A375 (cell line): ENCODE data around the gene CCAR1. TPM values are rescaled to one million over a fixed set of nuclear protein-coding genes. Genes with fewer than 3 reads are reported as not detected.

ENCODE experiments used
- small RNA-seq: library from RNA; depleted of rRNA; stranded (forward); fragments of <200 nt; gene quantifications from one replicate; pipeline ENCODE3, GENCODE V24; 2014
- total RNA-seq: library from RNA; depleted of rRNA; stranded (reverse); fragments of >200 nt; shearing (Covaris generic); gene quantifications from 2 replicates; pipeline ENCODE4 v1.2.3, GENCODE V29; 2014; rRNA removed

The CCAR1 gene
- 38.9 and 57.3 TPM in 2 replicates for total RNA-seq

DNA sequence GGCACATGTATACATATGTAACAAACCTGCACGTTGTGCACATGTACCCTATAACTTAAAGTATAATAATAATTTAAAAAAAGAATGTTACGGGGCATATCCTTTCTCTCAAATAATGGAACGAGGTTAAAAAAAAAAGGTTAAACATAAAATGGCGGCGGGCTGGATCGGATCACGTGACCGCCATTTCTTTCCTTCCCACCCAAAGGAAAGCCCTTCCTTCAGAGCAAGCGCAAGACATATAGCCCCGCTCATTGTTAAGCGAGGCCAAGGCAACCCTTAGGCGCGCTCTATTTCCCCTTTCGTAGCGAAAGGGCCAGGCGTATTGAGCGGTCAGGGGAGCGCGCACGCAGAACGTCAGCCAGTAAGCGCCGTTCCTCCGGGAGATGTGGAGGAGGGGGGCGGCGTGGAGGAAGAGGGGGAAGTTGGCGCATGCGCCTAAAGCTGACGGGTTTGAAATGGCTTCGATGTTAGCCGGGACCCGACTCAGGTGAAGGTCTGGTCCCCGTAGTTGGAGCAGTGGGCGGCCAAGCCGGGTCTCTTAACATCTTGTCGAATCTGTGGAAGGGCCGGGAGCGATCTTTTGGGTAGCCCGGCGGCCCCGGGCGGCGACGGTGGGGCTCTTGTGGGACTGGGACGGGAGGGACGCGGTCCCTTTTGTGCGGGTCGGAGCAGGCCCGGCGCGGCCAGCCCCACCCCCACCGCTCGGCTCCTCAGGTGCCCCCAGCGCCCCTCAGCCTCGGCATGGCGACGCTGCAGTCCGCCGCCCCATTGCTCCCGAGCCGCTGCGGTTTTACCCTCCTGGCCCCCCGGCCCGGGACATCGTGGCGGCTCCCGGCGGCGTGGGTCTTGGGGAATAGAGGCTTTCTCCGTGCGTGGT, at the start of gene CCAR1:
TSS of gene CCAR1 (plus strand) at position 447 of the 880 bp plus-strand sequence. CDS start 1,266 bp downstream, outside the sequence.

DNA sequence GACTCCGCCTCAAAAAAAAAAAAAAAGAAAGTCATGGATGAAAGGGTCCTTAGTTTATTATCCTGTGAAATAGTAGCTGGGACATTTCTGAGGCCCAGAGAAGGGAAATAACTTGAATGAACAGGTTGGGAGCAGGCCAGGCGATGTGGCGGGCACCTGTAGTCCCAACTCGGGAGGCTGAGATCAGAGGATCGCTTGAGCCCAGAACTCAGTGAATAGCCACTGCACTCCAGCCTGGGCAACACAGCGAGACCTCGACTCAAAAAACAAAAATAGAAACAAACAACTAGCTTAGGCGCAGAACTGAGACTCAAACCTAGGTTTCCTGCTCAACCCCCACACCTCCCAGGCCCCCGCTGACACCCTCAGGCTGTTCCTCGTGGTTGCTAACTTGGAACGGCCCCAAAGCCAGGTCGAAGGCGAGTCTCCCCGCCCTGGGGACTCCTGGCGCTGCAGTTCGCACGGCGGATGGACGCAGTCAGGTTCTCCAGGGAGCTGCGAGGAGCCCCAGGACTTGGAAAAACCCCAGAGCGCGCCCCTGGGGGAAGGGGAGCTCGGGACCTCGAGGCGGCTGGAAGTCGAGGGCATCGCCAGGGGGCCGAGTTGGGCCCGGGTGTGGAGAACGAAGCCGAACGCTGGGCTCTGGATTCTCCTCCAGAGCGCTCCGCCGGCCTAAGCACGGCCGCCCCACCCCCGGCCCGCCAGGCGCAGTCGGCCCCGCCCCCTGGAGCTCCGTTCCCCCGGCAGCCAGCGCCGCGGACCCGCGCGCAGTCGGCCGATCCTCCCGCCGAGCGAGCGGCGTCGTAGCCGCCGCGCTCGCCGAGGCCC, 105.9 kb downstream of the CCAR1 start, which contains the start of gene STOX1:
TSS of gene STOX1 (plus strand) at position 768 of the 828 bp plus-strand sequence. CDS start 93 bp downstream, outside the sequence.

Small RNA genes lying within 50 kb of the gene (small RNA-seq; reads per million reads assigned to genes)
- gene MIR1254-1 (not detected), gene RF00019 (not detected)

Other genes starting within 250 kb of the CCAR1 start
- gene DNA2, start 249.3 kb upstream of the CCAR1 start, total RNA-seq = 12.2 and 13.7 TPM in 2 replicates
- gene SLC25A16, start 193.7 kb upstream of the CCAR1 start, total RNA-seq = 7.5 and 8.6 TPM in 2 replicates
- 1.3 and 2.0 TPM in 2 replicates for gene TET1, start 160.9 kb upstream of the CCAR1 start, total RNA-seq
- 0.15 and 0.21 TPM in 2 replicates for gene STOX1, start 106.3 kb downstream of the CCAR1 start, total RNA-seq
- gene DDX50, start 180.1 kb downstream of the CCAR1 start, total RNA-seq = 33.4 and 43.0 TPM in 2 replicates
- 171 and 179 TPM in 2 replicates for gene DDX21, start 234.9 kb downstream of the CCAR1 start, total RNA-seq